GM19023 (cell line): ENCODE measurements around the gene CLC.

Experiments used
- ATAC-seq: cut with Tn5 transposase; IDR thresholded peaks from one replicate; pipeline ENCODE4 v1.9.1; 2021; ENCODE audit warnings: mild to moderate bottlenecking, moderate library complexity; ENCODE audit not compliant: unreplicated experiment

CLC gene

GRCh38 chr19:39681416-39681815, 56.4 kb downstream of the CLC start:
- ATAC-seq: no peak
